Neural progenitor cell (in vitro differentiated cells): Measurements from ENCODE around the gene FARS2.

Experiments
- EZH2 ChIP-seq: fragments of 200-600 bp; sonication (generic); IDR thresholded peaks from 2 replicates; pipeline ENCODE4 v1.6.1; 2017; ENCODE audit warnings: antibody characterized with exemption, mild to moderate bottlenecking, moderate library complexity
- TF ChIP-seq, protein P1 (sequence below): fragments of 200-600 bp; sonication (generic); IDR thresholded peaks from 2 replicates; pipeline ENCODE4 v1.5.1; 2017; ENCODE audit warnings: antibody characterized with exemption, mild to moderate bottlenecking

- TF ChIP-seq, protein P1, sequence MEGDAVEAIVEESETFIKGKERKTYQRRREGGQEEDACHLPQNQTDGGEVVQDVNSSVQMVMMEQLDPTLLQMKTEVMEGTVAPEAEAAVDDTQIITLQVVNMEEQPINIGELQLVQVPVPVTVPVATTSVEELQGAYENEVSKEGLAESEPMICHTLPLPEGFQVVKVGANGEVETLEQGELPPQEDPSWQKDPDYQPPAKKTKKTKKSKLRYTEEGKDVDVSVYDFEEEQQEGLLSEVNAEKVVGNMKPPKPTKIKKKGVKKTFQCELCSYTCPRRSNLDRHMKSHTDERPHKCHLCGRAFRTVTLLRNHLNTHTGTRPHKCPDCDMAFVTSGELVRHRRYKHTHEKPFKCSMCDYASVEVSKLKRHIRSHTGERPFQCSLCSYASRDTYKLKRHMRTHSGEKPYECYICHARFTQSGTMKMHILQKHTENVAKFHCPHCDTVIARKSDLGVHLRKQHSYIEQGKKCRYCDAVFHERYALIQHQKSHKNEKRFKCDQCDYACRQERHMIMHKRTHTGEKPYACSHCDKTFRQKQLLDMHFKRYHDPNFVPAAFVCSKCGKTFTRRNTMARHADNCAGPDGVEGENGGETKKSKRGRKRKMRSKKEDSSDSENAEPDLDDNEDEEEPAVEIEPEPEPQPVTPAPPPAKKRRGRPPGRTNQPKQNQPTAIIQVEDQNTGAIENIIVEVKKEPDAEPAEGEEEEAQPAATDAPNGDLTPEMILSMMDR: no peak
- TF ChIP-seq EZH2: no peak
These were observed 406.4 kb downstream of the FARS2 start for GRCh38 chr6:5667737-5668136.
